ENCODE data around the gene UBALD1.

DNA sequence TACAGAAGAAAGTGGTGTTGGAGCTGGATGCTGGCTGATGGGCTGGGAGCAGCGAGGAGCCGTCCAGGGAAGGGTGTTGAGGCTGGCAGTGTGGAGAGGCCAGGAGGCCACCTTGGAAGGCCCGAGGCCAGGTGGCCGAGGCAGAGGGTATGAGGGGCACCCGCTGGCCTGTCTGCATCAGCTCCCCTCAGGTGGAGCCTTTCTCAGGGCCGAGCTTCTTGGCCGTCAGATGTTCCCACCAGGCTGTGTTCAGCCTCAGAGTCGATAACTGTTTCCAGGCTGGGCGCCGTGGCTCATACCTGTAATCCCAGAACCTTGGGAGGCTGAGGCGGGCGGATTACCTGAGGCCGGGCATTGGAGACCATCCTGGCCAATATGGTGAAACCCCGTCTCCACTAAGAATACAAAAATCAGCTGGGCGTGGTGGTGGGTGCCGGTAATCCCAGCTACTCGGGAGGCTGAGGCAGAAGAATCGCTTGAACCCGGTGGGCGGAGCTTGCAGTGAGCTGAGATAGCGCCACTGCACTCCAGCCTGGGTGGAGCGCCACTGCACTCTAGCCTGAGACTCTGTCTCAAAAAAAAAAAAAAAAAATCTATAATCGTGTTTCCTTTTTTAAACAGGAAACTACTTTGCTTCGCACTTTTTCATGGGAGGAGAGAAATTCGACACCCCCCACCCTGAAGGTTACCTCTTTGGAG, 35.2 kb upstream of the UBALD1 start:
- TF ChIP-seq, protein P1, sequence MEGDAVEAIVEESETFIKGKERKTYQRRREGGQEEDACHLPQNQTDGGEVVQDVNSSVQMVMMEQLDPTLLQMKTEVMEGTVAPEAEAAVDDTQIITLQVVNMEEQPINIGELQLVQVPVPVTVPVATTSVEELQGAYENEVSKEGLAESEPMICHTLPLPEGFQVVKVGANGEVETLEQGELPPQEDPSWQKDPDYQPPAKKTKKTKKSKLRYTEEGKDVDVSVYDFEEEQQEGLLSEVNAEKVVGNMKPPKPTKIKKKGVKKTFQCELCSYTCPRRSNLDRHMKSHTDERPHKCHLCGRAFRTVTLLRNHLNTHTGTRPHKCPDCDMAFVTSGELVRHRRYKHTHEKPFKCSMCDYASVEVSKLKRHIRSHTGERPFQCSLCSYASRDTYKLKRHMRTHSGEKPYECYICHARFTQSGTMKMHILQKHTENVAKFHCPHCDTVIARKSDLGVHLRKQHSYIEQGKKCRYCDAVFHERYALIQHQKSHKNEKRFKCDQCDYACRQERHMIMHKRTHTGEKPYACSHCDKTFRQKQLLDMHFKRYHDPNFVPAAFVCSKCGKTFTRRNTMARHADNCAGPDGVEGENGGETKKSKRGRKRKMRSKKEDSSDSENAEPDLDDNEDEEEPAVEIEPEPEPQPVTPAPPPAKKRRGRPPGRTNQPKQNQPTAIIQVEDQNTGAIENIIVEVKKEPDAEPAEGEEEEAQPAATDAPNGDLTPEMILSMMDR (conservative IDR thresholded peaks at IDR 0.05; ENCODE audit: low read depth, low read length): no peak
- TF ChIP-seq EZH2phosphoT487 (IDR thresholded peaks at IDR 0.05; ENCODE audit: borderline replicate concordance, low read length): no peak
- TF ChIP-seq EZH2 (IDR thresholded peaks at IDR 0.05; ENCODE audit: low read length, unreplicated experiment): no peak
